Fibroblast of the conjunctiva (primary cell): ENCODE results near the gene ANAPC7.
"Not testable (repeated sequence)": the region's sequence is repeated elsewhere in the genome, so short reads cannot be mapped to it uniquely, and the experiment has no call there.

ENCODE experiments used
- DNase-seq: peaks from one replicate; pipeline ENCODE4 v3.0.0-alpha.2; 2010; ENCODE audit warnings: low read depth

ANAPC7 gene, protein sequence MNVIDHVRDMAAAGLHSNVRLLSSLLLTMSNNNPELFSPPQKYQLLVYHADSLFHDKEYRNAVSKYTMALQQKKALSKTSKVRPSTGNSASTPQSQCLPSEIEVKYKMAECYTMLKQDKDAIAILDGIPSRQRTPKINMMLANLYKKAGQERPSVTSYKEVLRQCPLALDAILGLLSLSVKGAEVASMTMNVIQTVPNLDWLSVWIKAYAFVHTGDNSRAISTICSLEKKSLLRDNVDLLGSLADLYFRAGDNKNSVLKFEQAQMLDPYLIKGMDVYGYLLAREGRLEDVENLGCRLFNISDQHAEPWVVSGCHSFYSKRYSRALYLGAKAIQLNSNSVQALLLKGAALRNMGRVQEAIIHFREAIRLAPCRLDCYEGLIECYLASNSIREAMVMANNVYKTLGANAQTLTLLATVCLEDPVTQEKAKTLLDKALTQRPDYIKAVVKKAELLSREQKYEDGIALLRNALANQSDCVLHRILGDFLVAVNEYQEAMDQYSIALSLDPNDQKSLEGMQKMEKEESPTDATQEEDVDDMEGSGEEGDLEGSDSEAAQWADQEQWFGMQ

GRCh38 chr12:110403146-110403975, at the start of gene ANAPC7:
Gene ANAPC7, minus strand, starts transcription at chr12:110403708. Its CDS starts 81 bp downstream, at chr12:110403627.
- DNase-seq: peak; percentile 77

- DNase-seq: no peak
Observed at GRCh38 chr12:110451263-110451662, 47.8 kb upstream of the ANAPC7 start.

DNA sequence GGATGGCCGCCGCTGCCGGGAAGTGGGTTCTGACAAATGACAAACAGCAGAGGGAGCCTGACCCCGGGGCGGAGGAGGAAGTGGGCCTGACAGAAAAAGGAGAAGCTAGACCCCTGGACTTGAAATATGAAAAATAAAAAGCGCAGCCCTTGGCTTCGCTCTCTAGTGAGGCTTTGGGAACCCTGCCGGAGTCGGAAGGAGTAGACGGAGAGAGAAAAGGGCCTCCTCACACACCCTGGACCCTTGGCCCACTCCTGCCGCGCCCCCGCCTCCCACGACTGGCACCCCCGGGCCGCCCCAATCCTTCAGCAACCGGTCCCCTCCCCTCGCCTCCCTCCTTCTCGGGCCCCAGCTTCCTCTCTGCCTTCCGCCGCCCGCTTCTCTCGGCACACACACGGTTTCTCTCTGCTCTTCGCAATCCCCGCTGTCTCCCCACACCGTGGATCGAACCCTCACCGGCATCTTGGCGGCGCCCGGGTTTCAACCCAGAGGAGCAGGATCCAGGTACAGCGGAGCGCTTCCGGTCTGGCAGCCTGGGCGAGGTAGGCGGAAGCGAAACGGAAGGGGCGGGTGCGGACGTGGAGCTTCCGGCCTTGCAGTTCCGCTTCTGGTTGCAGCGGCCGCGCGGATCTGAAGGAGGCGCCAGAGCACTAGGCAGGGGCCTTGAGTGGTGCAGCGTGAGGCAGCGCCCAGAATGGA, 46.4 kb upstream of the ANAPC7 start, which contains the start of gene ARPC3:
Gene ARPC3 (minus strand): TSS at position 539 of the 699 bp plus-strand sequence. CDS start 77 bp downstream, at position 462.
- DNase-seq: peak; percentile 92

DNA sequence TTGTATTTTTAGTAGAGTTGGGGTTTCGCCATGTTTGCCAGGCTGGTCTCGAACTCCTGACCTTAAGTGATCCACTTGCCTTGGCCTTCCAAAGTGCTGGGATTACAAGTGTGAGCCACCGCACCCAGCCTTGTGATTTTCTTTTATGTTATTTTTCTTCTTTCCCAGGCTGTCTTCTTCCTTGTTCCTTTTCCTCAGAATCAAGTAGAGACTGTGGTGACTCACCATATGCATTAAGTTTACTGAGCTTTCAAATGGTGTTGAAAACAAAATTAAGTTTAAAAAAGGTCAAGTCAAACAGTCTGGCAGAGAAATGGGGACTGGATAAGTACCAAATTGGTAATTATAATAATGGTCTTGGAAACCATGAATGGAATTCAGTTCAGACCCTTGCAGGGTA, 40.9 kb upstream of the ANAPC7 start:
- DNase-seq: no peak

- no peak for DNase-seq
Observed at GRCh38 chr12:110436231-110436630, 32.7 kb upstream of the ANAPC7 start.

DNA sequence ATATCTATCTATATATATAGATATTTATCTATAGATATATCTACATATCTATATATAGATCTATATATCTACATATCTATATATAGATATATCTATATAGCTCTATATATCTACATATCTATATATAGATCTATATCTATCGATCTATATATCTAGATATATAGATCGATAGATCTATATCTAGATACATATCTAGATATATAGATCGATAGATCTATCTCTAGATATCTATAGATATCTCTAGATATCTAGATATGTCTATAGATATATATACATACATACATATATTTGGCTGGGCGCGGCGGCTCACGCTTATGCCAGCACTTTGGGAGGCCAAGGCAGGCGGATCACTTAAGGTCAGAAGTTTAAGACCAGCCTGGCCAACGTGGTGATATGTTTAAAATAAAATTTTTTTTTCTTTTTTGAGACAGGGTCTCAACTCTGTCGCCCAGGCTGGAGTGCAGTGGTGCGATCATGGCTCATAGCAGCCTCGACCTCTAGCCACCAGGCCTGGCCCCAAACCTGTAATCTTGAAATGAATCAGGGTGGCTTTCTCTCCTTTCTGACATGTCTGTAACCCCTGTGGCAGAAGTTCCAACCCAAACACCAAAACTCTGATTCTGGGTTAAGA, 28.6 kb upstream of the ANAPC7 start:
- DNase-seq: no peak

DNA sequence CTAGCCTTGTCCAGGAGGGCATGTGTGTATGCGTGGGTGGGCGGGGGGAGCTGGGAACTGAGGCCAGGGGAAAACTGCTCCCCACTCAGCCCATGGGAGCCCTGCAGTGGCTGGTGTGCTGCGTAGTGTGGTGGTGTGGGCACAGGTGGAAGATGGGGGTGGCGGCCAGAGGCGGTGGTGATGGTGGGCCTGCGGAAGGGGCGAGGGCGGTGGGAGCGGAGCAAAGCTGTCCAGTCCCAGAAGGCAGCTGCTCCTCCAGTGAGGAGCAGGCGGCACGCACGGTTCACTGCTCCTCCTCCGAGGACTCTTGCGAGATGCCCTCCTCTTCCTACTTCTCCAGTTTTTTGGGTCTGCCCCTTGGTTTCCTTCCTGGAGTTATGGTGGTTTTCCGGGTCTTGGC, 26.2 kb upstream of the ANAPC7 start:
- DNase-seq: not testable (repeated sequence)

DNA sequence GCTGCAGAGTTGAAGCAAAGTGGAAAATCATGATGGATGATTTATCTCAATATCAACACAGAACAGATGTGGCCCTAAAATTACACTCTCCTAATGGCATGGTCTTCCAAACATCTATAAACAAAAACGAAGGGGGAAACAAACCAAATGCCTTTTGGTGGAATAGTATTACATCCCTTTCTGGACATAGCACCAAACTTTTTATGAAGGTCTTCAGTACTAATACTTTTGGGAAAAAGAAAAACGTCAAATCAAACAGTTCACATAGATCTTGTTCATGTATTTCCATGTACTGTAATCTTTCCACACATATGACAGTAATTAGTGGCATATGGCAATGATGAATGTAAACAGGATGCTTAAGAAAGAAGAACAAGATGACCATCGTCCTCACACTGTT, 22.9 kb upstream of the ANAPC7 start:
- no peak for DNase-seq

DNA sequence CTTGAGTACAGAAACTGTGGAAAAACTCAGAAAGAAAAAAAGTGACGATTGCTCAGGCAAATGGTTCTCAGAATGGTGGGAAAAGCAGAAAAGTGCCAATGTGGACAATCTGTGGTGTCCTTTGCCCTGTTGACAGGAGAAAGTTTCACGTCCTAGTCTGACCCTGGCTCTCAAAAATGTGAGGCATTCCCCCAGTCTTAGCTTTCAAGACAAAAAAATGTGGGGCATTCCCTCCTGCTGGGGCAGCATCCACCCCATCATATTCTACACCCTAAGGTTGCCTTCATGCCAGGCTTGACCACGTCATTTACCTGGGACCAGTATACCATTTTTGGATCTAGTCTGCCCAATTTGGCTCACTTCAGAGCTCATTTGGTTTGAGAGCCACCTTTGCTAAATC, 20.7 kb upstream of the ANAPC7 start:
- DNase-seq: no peak

DNA sequence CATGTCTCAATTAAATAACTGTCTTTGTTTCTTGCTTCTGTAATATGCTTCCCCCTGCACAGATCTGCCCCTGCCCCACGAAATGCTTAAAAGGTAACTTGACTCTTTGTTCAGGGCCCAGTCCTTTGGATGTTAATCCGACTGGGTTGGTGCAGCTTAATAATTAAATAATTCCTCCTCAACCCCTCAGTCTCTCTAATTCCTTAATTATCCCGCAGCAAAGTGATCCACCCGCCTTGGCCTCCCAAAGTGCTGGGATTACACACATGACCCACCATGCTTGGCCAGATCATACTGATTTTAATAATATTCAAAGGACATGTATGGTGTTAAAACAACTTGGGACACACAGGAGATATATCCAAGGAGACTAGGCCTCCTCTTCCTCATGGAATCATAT, 18.2 kb upstream of the ANAPC7 start:
- DNase-seq: no peak

- no peak for DNase-seq
Observed at GRCh38 chr12:110421159-110421661, 17.7 kb upstream of the ANAPC7 start.

- DNase-seq: not testable (repeated sequence)
Observed at GRCh38 chr12:110420644-110421043, 17.1 kb upstream of the ANAPC7 start.

DNA sequence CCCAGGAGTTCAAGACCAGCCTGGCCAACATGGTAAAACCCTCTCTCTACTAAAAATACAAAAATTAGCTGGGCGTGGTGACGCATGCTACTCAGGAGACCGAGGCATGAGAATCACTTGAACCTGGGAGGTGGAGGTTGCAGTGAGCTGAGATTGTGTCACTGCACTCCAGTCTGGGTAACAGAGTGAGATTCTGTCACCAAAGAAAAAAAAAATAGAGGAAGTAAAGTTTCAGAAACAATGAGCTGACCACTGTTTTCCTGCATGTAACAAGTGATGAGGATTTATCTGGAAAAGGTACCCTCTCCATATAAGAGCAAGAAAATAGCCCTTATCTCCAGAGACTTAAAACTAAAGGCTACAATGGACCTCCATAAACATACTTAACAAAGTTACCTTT, 13.6 kb upstream of the ANAPC7 start:
- DNase-seq: not testable (repeated sequence)

DNA sequence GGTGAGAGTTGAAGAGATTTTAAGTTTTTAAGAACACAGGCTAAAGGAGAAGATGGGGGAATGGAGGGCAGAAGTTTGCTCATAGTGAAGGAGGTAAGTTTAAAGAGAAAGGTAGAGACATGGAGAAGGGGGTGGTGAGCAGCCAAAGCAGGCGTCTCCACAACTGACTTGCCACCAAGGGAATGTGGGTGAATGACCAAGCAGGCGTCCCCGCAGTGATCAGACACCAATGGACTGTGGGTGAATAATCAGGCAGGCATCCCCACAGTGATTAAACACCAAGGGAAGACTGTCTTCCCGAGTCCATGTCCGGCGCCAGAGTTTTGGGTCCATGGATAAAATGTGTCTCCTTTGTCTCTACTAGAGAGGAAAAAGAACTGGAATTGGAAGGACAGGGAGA, 6.6 kb upstream of the ANAPC7 start:
- DNase-seq: not testable (repeated sequence)

GRCh38 chr12:110405126-110405662, 1.7 kb upstream of the ANAPC7 start:
- DNase-seq: not testable (repeated sequence)

DNA sequence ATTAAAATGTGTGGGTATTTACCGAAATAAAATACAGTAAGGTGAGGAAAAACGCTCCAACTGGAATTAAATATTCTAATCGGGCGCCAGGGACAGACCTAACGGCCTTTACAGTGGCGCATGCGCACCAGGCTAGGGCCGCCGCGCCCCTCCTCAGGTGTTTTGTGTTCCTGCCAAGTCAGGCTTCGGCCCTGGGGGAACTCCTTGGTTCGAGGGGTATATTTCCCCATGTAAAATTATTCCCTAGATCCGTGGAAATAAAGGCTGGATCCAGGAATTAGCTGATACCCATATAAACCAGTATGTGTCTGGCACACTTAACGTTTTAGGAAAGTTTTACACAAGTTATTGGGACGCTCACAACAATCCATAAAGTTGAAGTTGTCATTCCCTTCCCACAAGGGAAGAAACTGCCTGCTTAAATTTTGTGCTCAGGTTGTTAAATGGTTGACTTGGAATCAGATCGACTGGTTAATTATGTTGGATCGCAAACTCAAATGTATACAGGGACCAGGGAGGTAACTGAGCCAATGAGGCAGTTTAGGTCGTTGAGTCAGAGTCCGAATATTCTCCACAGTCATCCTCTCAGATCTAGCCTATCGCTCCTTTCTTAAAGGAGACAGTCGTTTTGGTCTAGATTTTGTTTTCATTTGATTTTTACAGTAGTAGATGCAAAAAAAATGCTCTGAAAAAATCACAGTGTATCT, 621 bp upstream of the ANAPC7 start:
- peak; percentile 17 for DNase-seq

DNA sequence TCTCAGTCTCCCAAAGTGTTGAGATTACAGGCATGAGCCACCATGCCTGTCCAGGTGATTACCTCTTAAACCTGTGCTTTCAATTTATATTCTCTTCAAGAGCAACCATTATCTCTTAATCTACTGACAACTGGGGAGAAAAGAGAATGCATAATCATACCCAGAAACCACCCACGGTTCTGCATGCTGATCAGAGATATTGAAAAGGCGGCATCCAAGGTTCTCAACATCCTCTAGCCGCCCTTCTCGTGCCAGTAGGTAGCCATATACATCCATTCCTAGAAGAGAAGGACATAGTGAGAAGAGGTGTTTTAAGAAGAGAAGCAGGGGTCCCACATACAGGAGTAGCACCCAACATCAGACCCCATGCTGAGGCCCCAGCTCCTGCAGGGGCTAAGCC, 20.8 kb downstream of the ANAPC7 start:
- no peak for DNase-seq

- DNase-seq: no peak
Observed at GRCh38 chr12:110379631-110380030, 23.9 kb downstream of the ANAPC7 start.

- DNase-seq: no peak
Observed at GRCh38 chr12:110379197-110379596, 24.3 kb downstream of the ANAPC7 start.

DNA sequence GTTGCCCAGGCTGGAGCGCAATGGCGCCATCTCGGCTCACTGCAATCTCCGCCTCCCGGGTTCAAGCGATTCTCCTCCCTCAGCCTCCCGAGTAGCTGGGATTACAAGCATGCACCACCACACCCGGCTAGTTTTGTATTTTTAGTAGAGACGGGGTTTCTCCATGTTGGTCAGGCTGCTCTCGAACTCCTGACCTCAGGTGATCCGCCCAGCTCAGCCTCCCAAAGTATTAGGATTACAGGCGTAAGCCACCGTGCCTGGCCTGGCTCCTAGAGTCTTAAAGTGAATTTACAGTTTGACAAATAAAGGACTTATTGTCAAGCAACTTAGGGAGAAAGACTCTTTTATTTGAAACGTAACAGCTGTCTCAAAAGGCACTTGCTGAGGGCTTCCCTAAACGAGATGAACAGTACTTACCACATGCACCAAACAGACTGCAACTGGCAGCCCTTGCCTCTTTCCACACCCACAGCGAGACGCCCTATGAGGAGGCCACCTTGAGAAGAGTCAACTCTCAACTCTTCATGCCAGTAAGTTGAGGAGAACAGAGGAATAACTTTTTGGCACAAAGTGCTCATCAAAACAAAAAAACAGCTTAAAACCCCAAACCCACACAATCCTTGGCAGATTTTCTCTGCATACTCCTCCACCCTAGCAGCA, 25.2 kb downstream of the ANAPC7 start:
- not testable (repeated sequence) for DNase-seq
